MM.1S (cell line): ENCODE results near the gene MARCHF7.

Experiments used
- DNase-seq: peaks from one replicate; pipeline ENCODE4 v3.0.0-alpha.2; 2015
- H2AFZ ChIP-seq: fragments of 300-600 bp; sonication (generic); 2 replicates; pipeline ENCODE4 v1.6.0; 2016; ENCODE audit warnings: antibody characterized with exemption, low read length
- H3F3A ChIP-seq: fragments of 300-600 bp; sonication (generic); 2 replicates; pipeline ENCODE4 v1.6.1; 2016; ENCODE audit warnings: mild to moderate bottlenecking, antibody characterized with exemption, low read length, moderate library complexity, mixed read lengths; ENCODE audit not compliant: insufficient read depth
- H3K27ac ChIP-seq: fragments of 300-600 bp; sonication (generic); 2 replicates; pipeline ENCODE4 v1.5.1; 2016; ENCODE audit warnings: mild to moderate bottlenecking, low read length
- H3K27me3 ChIP-seq: fragments of 300-600 bp; sonication (generic); replicated peaks from 2 replicates; pipeline ENCODE4 v1.6.0; 2016; ENCODE audit warnings: low read length; ENCODE audit not compliant: insufficient read depth
- H3K36me3 ChIP-seq: fragments of 300-600 bp; sonication (generic); replicated peaks from 2 replicates; pipeline ENCODE4 v1.6.1; 2016; ENCODE audit warnings: mild to moderate bottlenecking, low read length, mixed read lengths; ENCODE audit not compliant: insufficient read depth
- H3K4me1 ChIP-seq: fragments of 300-600 bp; sonication (generic); 2 replicates; pipeline ENCODE4 v1.6.1; 2016; ENCODE audit warnings: low read length, mixed read lengths
- H3K4me2 ChIP-seq: fragments of 300-600 bp; sonication (generic); 2 replicates; pipeline ENCODE4 v1.6.0; 2016; ENCODE audit warnings: low read depth, low read length
- H3K4me3 ChIP-seq: fragments of 300-600 bp; sonication (generic); 2 replicates; pipeline ENCODE4 v1.5.1; 2016; ENCODE audit warnings: low read length, mixed read lengths
- H3K79me2 ChIP-seq: fragments of 300-600 bp; sonication (generic); 2 replicates; pipeline ENCODE4 v1.6.1; 2016; ENCODE audit warnings: mixed run types, low read length, mixed read lengths
- H3K9ac ChIP-seq: fragments of 300-600 bp; sonication (generic); 2 replicates; pipeline ENCODE4 v1.6.1; 2016; ENCODE audit warnings: low read length, mixed read lengths
- H3K9me2 ChIP-seq: fragments of 300-600 bp; sonication (generic); replicated peaks from 2 replicates; pipeline ENCODE4 v1.6.1; 2016; ENCODE audit warnings: mild to moderate bottlenecking, low read length, mixed read lengths; ENCODE audit not compliant: insufficient read depth
- H3K9me3 ChIP-seq: fragments of 300-600 bp; sonication (generic); replicated peaks from 2 replicates; pipeline ENCODE4 v1.6.1; 2016; ENCODE audit warnings: mild to moderate bottlenecking, low read length, mixed read lengths; ENCODE audit not compliant: insufficient read depth
- H4K20me1 ChIP-seq: fragments of 300-600 bp; sonication (generic); 2 replicates; pipeline ENCODE4 v1.6.1; 2016; ENCODE audit warnings: mild to moderate bottlenecking, low read length, moderate library complexity, mixed read lengths; ENCODE audit not compliant: insufficient read depth
- EZH2 ChIP-seq: fragments of 300-600 bp; sonication (generic); optimal IDR thresholded peaks from 2 replicates; pipeline ENCODE3; 2017; ENCODE audit warnings: low read depth, mild to moderate bottlenecking, antibody characterized with exemption, low read length, mixed read lengths
- EZH2phosphoT487 ChIP-seq: fragments of 300-600 bp; sonication (generic); IDR thresholded peaks from 2 replicates; pipeline ENCODE4 v1.6.1; 2018; ENCODE audit warnings: antibody characterized with exemption, low read length
- TF ChIP-seq, protein P1 (sequence below): fragments of 300-600 bp; sonication (generic); IDR thresholded peaks from 2 replicates; pipeline ENCODE4 v1.5.1; 2016; ENCODE audit warnings: antibody characterized with exemption, low read length, mixed read lengths

MARCHF7 gene

GRCh38 chr2:159695795-159696448, 16.4 kb upstream of the MARCHF7 start:
- Histone ChIP-seq H4K20me1 (no peaks in the 10 kb centered on the region), H3K4me1 (0 out of 2 replicates have a peak, but pooled peaks cover 4% of the 10 kb centered on the region), H2AFZ (no peak overlapping the region), H3F3A (no peaks in the 10 kb centered on the region), H3K27me3 (no peaks in the 10 kb centered on the region), H3K9me3 (no peaks in the 10 kb centered on the region), H3K4me3 (no peak overlapping the region), H3K79me2 (no peaks in the 10 kb centered on the region), H3K36me3 (no peaks in the 10 kb centered on the region), H3K9me2 (no peaks in the 10 kb centered on the region), H3K9ac (no peak overlapping the region), H3K27ac (no peak overlapping the region), H3K4me2 (no peak overlapping the region)
- TF ChIP-seq EZH2 = no peak
- TF ChIP-seq EZH2phosphoT487 = no peak
- TF ChIP-seq, protein P1, sequence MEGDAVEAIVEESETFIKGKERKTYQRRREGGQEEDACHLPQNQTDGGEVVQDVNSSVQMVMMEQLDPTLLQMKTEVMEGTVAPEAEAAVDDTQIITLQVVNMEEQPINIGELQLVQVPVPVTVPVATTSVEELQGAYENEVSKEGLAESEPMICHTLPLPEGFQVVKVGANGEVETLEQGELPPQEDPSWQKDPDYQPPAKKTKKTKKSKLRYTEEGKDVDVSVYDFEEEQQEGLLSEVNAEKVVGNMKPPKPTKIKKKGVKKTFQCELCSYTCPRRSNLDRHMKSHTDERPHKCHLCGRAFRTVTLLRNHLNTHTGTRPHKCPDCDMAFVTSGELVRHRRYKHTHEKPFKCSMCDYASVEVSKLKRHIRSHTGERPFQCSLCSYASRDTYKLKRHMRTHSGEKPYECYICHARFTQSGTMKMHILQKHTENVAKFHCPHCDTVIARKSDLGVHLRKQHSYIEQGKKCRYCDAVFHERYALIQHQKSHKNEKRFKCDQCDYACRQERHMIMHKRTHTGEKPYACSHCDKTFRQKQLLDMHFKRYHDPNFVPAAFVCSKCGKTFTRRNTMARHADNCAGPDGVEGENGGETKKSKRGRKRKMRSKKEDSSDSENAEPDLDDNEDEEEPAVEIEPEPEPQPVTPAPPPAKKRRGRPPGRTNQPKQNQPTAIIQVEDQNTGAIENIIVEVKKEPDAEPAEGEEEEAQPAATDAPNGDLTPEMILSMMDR = no peak
- DNase-seq = no peak

DNA sequence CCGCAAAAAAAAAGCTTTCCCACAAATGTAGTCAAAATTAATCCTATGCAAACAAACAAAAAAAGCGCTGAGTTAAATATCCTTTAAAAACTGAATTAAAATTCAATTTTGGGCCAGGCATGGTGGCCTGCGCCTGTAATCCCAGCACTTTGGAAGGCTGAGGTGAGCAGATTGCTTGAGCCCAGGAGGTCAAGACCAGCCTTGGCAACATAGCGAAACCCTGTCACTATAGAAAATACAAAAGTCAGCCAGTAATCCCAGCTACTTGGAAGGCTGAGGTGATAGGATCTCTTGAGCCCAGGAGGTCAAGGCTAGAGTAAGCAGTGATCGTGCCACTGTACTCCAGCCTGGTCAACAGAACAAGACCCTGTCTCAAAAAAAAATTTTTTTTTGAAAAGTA, 8.8 kb upstream of the MARCHF7 start:
- Histone ChIP-seq H3K4me3 (no peak overlapping the region), H3K79me2 (no peaks in the 10 kb centered on the region), H3K4me2 (no peak overlapping the region), H4K20me1 (no peaks in the 10 kb centered on the region), H3K9me2 (no peaks in the 10 kb centered on the region), H3K4me1 (no peaks in the 10 kb centered on the region), H3K9me3 (no peaks in the 10 kb centered on the region), H3K27me3 (no peaks in the 10 kb centered on the region), H3K9ac (no peak overlapping the region), H3F3A (no peaks in the 10 kb centered on the region), H3K27ac (no peak overlapping the region), H3K36me3 (no peaks in the 10 kb centered on the region), H2AFZ (no peak overlapping the region)
- TF ChIP-seq, protein P1 = no peak
- TF ChIP-seq EZH2 (no peak), EZH2phosphoT487 (no peak)
- no peak for DNase-seq

DNA sequence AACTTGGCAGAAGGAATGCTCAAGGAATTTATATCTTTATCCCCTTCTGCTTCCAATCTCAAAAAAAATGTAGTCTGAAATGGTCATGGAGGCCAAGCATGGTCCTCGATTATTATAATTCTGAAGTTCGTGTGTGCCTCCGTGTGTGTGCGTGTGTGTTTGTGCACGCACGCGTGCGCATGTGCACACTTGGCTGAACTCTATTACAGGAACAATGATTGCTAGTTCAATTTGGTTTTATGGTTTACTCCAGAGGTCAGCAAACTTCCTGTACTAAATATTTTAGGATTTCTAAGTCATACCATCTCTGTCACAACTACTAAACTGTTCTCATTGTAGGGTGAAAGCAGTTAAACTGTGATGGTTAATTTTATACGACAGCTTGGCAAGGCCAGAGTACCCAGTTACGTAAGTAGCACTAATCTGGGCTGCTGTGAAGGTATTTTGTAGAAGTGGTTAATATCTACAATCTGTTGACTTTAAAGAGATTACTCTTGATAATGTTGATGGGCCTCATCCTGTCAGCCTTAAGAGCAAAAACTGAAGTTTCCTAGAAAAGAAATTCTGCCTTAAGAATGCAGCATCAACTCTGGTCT, 5.8 kb upstream of the MARCHF7 start:
- Histone ChIP-seq H3K4me1 (peaks cover 6% of the 10 kb centered on the region), H3K4me3 (no peak overlapping the region), H3K9ac (no peak overlapping the region), H3K79me2 (peaks cover 6% of the 10 kb centered on the region; the same call in 1 of the 2 replicates), H2AFZ (no peak overlapping the region), H3K9me3 (no peaks in the 10 kb centered on the region), H3K27ac (no peak overlapping the region), H3F3A (peaks cover 4% of the 10 kb centered on the region), H3K9me2 (no peaks in the 10 kb centered on the region), H3K36me3 (no peaks in the 10 kb centered on the region), H3K27me3 (no peaks in the 10 kb centered on the region), H3K4me2 (no peak overlapping the region), H4K20me1 (no peaks in the 10 kb centered on the region)
- DNase-seq = no peak
- TF ChIP-seq EZH2 = no peak
- TF ChIP-seq EZH2phosphoT487 = no peak
- TF ChIP-seq, protein P1 = no peak
